ENCODE results near the gene EVI5.

DNA sequence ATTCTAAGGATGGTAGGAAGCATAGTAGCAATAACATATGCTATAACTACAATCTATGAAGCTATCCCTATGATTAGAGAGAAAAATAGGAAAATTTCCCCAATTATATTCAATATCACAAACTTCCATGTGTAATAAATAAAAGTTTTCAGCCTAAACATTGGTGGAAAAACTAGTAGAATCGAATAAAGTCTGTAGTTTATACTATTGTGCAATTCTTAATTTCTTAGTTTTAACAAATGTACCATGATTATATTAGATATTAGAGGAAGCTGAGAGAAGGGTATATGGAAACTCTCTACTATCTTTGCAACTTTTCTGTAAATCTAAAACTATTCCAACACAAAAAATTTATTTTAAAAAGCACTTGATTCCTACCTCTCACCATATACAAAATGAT is 284.4 kb downstream of the EVI5 start:
- TF ChIP-seq CTCF (IDR thresholded peaks at IDR 0.05) (no peak), POLR2A (IDR thresholded peaks at IDR 0.05) (no peak), POLR2AphosphoS5 (IDR thresholded peaks at IDR 0.05) (no peak), EP300 (IDR thresholded peaks at IDR 0.05) (no peak)

All from sigmoid colon (tissue), 4 donors.